A673 (cell line): ENCODE measurements around the gene PMVK. TPM values are rescaled to one million over a fixed set of nuclear protein-coding genes. Genes with fewer than 3 reads are reported as not detected.

Source experiments
- Bru-seq: library from RNA; stranded (reverse); fragments of 400-500 nt; gene quantifications from one replicate; lab custom pipeline; 2021; lab: Mats Ljungman, UMichigan
- BruChase-seq, 2 experiments: library from RNA; stranded (reverse); fragments of 400-500 nt; gene quantifications; one replicate each; lab custom pipeline; 2021; lab: Mats Ljungman, UMichigan
- BruUV-seq: library from RNA; stranded (reverse); fragments of 400-500 nt; replicated peaks from 2 replicates; lab custom pipeline; 2021; lab: Mats Ljungman, UMichigan
- CTCF ChIA-PET: fragments of 300-600 bp; sonication (Branson Sonifier 250); formaldehyde crosslinking; loops from one replicate; lab custom pipeline; 2022; ENCODE audit warnings: antibody characterized with exemption; lab: Charles Lee
- POLR2A ChIA-PET: fragments of 300-600 bp; sonication (Branson Sonifier 250); formaldehyde crosslinking; loops from one replicate; lab custom pipeline; 2022; ENCODE audit warnings: antibody characterized with exemption; ENCODE audit not compliant: low non-redundant PET; lab: Charles Lee
- DNase-seq: peaks from one replicate; pipeline ENCODE4 v3.0.0-alpha.2; 2015; ENCODE audit warnings: low spot score
- H3K27ac ChIP-seq: fragments of 200-600 bp; sonication (generic); 2 replicates; pipeline ENCODE4 v1.5.1; 2016; ENCODE audit warnings: mixed run types, low read depth, mild to moderate bottlenecking, mixed read lengths, antibody characterized with exemption, low read length; ENCODE audit not compliant: poor library complexity, severe bottlenecking
- H3K27me3 ChIP-seq: fragments of 200-600 bp; sonication (generic); replicated peaks from 2 replicates; pipeline ENCODE4 v1.6.1; 2017; ENCODE audit warnings: mixed run types, low read depth, mild to moderate bottlenecking, mixed read lengths, antibody characterized with exemption, low read length; ENCODE audit not compliant: insufficient read depth, poor library complexity
- H3K36me3 ChIP-seq: fragments of 200-600 bp; sonication (generic); 2 replicates; pipeline ENCODE4 v1.6.1; 2016; ENCODE audit warnings: mixed run types, mild to moderate bottlenecking, mixed read lengths, antibody characterized with exemption, low read length; ENCODE audit not compliant: insufficient read depth, poor library complexity, severe bottlenecking
- H3K4me1 ChIP-seq: fragments of 200-600 bp; sonication (generic); 2 replicates; pipeline ENCODE4 v1.6.1; 2017; ENCODE audit warnings: mixed run types, mild to moderate bottlenecking, mixed read lengths, antibody characterized with exemption, low read length; ENCODE audit not compliant: insufficient read depth, poor library complexity, severe bottlenecking
- H3K4me3 ChIP-seq: fragments of 200-600 bp; sonication (generic); 2 replicates; pipeline ENCODE4 v1.5.1; 2016; ENCODE audit warnings: low read depth, mixed run types, mild to moderate bottlenecking, mixed read lengths, low read length; ENCODE audit not compliant: poor library complexity, severe bottlenecking
- H3K9me3 ChIP-seq: fragments of 200-600 bp; sonication (generic); 2 replicates; pipeline ENCODE4 v1.6.1; 2016; ENCODE audit warnings: mixed run types, low read depth, mild to moderate bottlenecking, mixed read lengths, antibody characterized with exemption, low read length; ENCODE audit not compliant: poor library complexity, severe bottlenecking
- EZH2 ChIP-seq: fragments of 200-600 bp; sonication (generic); IDR thresholded peaks from 2 replicates; pipeline ENCODE4 v1.6.1; 2017; ENCODE audit warnings: borderline replicate concordance, low read depth, mild to moderate bottlenecking, mixed read lengths, antibody characterized with exemption, low read length; ENCODE audit not compliant: poor library complexity, severe bottlenecking
- intact Hi-C: fragments of 100-400 bp; cut with micrococcal nuclease; formaldehyde crosslinking; loops from one replicate; pipeline ENCODE4 v1.10.0; 2022; ENCODE audit not compliant: unreplicated experiment
- long read RNA-seq: library from polyadenylated mRNA; stranded (forward); transcript quantifications from one replicate; pipeline ENCODE4 v2.0.0, GENCODE V29; 2022
- total RNA-seq: library from RNA; stranded (reverse); gene quantifications from 2 replicates; pipeline ENCODE4 v1.2.3, GENCODE V29; 2021
- TF ChIP-seq, protein P1 (sequence below): fragments of 300-800, 200-600 bp; sonication (generic); conservative IDR thresholded peaks from 2 replicates; pipeline ENCODE4 v1.5.1; 2017; ENCODE audit warnings: low read depth, mild to moderate bottlenecking, antibody characterized with exemption, low read length, moderate library complexity, mixed read lengths

The PMVK gene
- total RNA-seq: 30.8 and 34.4 TPM in 2 replicates
- Bru-seq, nascent RNA: percentile 61 among the genes with signal in this experiment
- BruChase-seq, experiment 1, labeled RNA remaining after a 2-hour chase: percentile 52 among the genes with signal in this experiment
- percentile 63 among the genes with signal in this experiment for BruChase-seq, experiment 2, labeled RNA remaining after a 6-hour chase
- long read RNA-seq, transcript PMVK-201 (5 exons, 1,280 nt): major isoform, 73 of 81 reads
- long read RNA-seq, partial matches to known transcripts: 4 of 81 reads
- long read RNA-seq, other reads (novel, unspliced or antisense): 4 of 81 reads

DNA sequence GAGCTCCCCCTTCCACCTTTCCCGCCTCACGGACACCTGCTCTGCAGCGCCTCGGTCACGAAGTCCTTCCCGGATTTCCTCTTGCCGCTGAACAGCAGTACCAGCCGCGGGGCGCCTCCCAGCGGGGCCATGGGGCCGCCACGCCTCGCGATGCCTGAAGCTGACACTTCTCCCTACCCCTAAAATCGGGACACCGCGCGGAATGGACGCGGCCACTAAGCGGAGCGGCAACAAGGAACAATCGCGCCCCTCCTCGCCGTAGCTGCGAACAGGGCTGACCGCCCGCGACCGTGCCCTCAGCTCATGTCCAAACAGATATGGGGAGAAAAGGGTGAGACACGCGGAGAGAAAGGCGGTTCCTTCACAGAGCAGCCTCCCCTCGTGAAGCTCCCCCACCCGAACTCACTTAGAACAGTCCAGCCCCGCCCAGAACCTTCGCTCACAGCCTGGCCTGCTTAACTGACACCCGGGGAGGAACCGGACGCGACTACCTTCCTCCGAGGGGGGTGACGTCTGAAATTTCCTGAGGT is at the start of gene PMVK:
Gene PMVK, minus strand, starts transcription at position 165 of the 530 bp plus-strand sequence. Its CDS starts 34 bp downstream, at position 131.
- peak within 1 kb of the TSS; percentile 53 for H3K4me3 ChIP-seq
- peak; percentile 97 for DNase-seq
- no peaks in the 10 kb centered on the region for H3K9me3 ChIP-seq
- H3K4me1 ChIP-seq: peaks cover 41% of the 10 kb centered on the region
- POLR2A ChIA-PET: interaction anchor here (0.9 kb wide), 1 partner anchor 19 kb away, joined by 3 read pairs; the partner anchor contains the start of gene PBXIP1
- intact Hi-C loops: loop anchor here (5.0 kb wide), 1 partner anchor 64 kb away; the partner anchor contains the start of gene KCNN3
- no peaks in the 10 kb centered on the region for H3K36me3 ChIP-seq
- H3K27me3 ChIP-seq: no peaks in the 10 kb centered on the region
- BruUV-seq: TSS peak; percentile 79
- TF ChIP-seq EZH2: no peak
- TF ChIP-seq, protein P1, sequence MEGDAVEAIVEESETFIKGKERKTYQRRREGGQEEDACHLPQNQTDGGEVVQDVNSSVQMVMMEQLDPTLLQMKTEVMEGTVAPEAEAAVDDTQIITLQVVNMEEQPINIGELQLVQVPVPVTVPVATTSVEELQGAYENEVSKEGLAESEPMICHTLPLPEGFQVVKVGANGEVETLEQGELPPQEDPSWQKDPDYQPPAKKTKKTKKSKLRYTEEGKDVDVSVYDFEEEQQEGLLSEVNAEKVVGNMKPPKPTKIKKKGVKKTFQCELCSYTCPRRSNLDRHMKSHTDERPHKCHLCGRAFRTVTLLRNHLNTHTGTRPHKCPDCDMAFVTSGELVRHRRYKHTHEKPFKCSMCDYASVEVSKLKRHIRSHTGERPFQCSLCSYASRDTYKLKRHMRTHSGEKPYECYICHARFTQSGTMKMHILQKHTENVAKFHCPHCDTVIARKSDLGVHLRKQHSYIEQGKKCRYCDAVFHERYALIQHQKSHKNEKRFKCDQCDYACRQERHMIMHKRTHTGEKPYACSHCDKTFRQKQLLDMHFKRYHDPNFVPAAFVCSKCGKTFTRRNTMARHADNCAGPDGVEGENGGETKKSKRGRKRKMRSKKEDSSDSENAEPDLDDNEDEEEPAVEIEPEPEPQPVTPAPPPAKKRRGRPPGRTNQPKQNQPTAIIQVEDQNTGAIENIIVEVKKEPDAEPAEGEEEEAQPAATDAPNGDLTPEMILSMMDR: peak; percentile 50; the same call in 1 of the 2 replicates
- CTCF ChIA-PET: interaction anchor here (0.6 to 1.1 kb wide), 3 partner anchors 45 to 456 kb away, joined by 3 to 4 read pairs (median 3); no protein-coding TSS in a partner anchor
- H3K27ac ChIP-seq: peak within 1 kb of the TSS; percentile 99

DNA sequence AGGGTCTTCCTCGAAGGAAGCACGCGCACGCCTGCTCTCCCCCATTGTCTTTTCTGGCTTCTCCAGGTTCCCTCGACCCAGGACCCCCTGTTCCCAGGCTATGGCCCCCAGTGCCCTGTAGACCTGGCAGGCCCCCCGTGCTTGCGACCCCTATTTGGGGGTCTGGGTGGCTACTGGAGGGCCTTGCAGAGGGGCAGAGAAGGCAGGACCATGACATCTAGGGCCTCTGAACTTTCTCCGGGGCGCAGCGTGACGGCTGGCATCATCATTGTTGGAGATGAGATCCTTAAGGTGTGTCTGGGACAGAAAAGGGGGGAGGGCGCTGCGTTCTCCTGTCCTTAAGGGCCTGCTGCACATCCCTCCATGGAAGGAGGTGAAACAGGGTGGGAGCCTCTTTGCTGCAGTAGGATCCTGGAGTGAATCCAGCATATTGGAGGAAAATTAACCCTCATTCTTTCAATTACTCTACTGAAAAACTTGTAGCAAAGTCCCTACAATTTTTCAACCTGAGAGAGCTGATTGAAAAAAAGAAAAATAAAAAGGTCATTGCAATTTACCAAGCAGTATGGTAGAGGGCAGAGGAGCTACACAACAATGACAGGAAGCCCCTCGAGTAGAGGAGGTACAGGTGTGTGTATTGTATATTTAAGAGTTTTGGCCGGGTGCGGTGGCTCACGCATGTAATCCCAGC is 47.4 kb upstream of the PMVK start:
- H3K4me3 ChIP-seq: peak overlapping the region; percentile 76
- peaks cover 41% of the 10 kb centered on the region for H3K36me3 ChIP-seq
- H3K4me1 ChIP-seq: peaks cover 6% of the 10 kb centered on the region
- no TSS peak for BruUV-seq
- DNase-seq: no peak
- intact Hi-C loops: no loop called here
- CTCF ChIA-PET: interaction anchor here (0.7 kb wide), 2 partner anchors 28 to 504 kb away, joined by 3 to 6 read pairs; partner anchors contain the start of gene PBXIP1
- peak overlapping the region; percentile 67 for H3K27ac ChIP-seq
- H3K27me3 ChIP-seq: no peaks in the 10 kb centered on the region
- POLR2A ChIA-PET: interaction anchor here (0.7 kb wide), 1 partner anchor 34 kb away, joined by 4 read pairs; no protein-coding TSS in a partner anchor
- no peak for TF ChIP-seq EZH2
- TF ChIP-seq, protein P1: no peak
- no peaks in the 10 kb centered on the region for H3K9me3 ChIP-seq
